Thymus (tissue), 11 donors: Measurements from ENCODE around the gene GXYLT1. TPM values are rescaled to one million over a fixed set of nuclear protein-coding genes. Genes with fewer than 3 reads are reported as not detected.
A peak's percentile ranks its signal among the peaks of the same experiment; 100 is the strongest.

ENCODE experiments used
- DNase-seq, 9 donors: peaks; one replicate each; pipeline ENCODE4 v3.0.0-alpha.2; 2013; ENCODE audit warnings: low spot score in 9 of 9, low read depth in 6 of 9, missing footprints in 1 of 9
- H3K27ac ChIP-seq, 2 donors: one replicate each; pipeline ENCODE4 v1.5.1; 2013; ENCODE audit warnings: control low read depth in 1 of 2, low read depth in 1 of 2, low read length in 1 of 2, mild to moderate bottlenecking in 1 of 2, moderate library complexity in 1 of 2
- H3K27me3 ChIP-seq, 2 donors: one replicate each; pipeline ENCODE4 v1.5.1; 2013; ENCODE audit warnings: low read length in 1 of 2; ENCODE audit not compliant: control insufficient read depth in 2 of 2, insufficient read depth in 1 of 2
- H3K36me3 ChIP-seq, 2 donors: one replicate each; pipeline ENCODE4 v1.5.1; 2013; ENCODE audit warnings: low read length in 1 of 2, mild to moderate bottlenecking in 1 of 2, moderate library complexity in 1 of 2; ENCODE audit not compliant: control insufficient read depth in 2 of 2, insufficient read depth in 2 of 2
- H3K4me1 ChIP-seq, 2 donors: one replicate each; pipeline ENCODE4 v1.5.1; 2013; ENCODE audit warnings: low read length in 2 of 2; ENCODE audit not compliant: control insufficient read depth in 2 of 2, insufficient read depth in 2 of 2
- H3K4me3 ChIP-seq, 2 donors: one replicate each; pipeline ENCODE4 v1.5.1; 2013; ENCODE audit warnings: low read length in 2 of 2, control low read depth in 1 of 2, mild to moderate bottlenecking in 1 of 2
- H3K9me3 ChIP-seq, 2 donors: one replicate each; pipeline ENCODE4 v1.5.1; 2013; ENCODE audit warnings: low read length in 1 of 2, mild to moderate bottlenecking in 1 of 2; ENCODE audit not compliant: control insufficient read depth in 2 of 2, insufficient read depth in 1 of 2
- WGBS: extraction: QIAGEN DNeasy Blood & Tissue Kit; methylation state at CpG from one replicate; pipeline ENCODE4 v1.1.7; 2013; 5-methylcytosine and 5-hydroxymethylcytosine counted together
- polyA plus RNA-seq: library from polyadenylated mRNA; stranded (reverse); fragments of 200-250 nt; gene quantifications from one replicate; pipeline ENCODE4 v1.2.3, GENCODE V29; 2013
- total RNA-seq: library from RNA; stranded (reverse); fragments of 120-200 nt; gene quantifications from one replicate; pipeline ENCODE4 v1.2.4, GENCODE V29; 2013
- donor health status: healthy.

GXYLT1 gene
- total and polyA plus RNA-seq, 2 donors, result 3.7 to 5.2 TPM

DNA sequence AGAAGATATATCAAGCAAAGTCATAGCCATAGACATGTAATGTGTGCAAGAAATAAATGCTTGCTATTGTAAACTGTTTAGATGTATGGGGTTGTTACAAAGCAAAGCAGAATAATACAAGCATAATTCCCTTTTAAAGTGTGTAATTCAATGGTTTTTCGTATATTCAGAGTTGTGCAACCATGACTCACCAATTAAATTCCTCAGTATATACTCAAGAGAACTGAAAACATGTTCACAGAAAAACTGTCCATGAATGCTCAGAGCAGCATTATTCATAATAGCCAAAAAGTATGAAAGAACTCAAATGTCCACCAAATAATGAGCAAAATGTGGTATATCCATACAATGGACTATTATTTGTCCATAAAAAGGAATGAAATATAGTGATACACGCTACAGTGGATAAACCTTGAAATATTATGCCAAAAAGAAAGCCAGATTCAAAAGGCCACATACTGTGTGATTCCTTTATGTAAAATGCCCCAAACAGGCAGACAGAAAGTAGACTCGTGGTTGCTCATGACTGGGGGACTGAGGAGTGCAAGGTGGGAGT, 9.3 kb downstream of the GXYLT1 start:
- H3K36me3 ChIP-seq, result no peaks in the 10 kb centered on the region
- 96% methylated on average over 3 of the region's 3 CpGs for WGBS
- no peak overlapping the region for H3K4me3 ChIP-seq
- no peak for DNase-seq
- no peak overlapping the region for H3K27ac ChIP-seq
- H3K9me3 ChIP-seq, result no peaks in the 10 kb centered on the region
- H3K4me1 ChIP-seq, result no peaks in the 10 kb centered on the region
- no peaks in the 10 kb centered on the region for H3K27me3 ChIP-seq

DNA sequence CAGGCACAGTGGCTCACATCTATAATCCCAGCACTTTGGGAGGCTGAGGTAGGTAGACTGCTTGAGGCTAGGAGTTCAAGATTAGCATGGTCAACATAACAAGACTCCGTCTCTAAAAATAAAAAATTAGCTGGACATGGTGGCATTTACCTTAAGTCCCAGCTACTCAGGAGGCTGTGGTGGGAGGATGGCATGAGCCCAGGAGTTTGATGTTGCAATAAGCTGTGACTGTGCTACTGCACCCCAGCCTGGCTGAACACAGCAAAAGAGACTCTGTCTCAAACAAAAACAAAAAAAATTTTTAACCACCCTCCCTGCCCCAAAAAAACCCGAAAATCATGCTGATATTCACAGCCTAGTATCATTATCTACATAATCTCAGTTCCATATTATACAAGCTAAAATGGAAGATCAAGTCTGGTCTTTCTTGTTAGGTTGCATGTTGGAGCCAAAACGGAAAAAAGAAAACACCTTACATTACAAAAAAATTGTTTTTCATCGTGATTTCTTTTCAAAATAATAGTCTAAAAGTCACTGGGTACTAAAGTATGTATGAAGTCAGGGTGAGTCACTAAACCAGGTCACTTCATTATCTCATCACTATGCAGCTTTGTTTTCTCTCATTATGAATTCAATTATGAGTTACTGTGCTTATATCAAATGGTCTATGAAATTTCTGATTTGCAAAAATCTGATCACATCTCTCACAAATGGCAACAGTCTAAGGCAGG, 13.8 kb downstream of the GXYLT1 start:
- no peaks in the 10 kb centered on the region for H3K4me1 ChIP-seq
- H3K36me3 ChIP-seq, result no peaks in the 10 kb centered on the region
- no peak for DNase-seq
- 92% methylated on average over 4 of the region's 4 CpGs for WGBS
- H3K27ac ChIP-seq, result no peak overlapping the region
- no peaks in the 10 kb centered on the region for H3K27me3 ChIP-seq
- no peak overlapping the region for H3K4me3 ChIP-seq
- no peaks in the 10 kb centered on the region for H3K9me3 ChIP-seq

GRCh38 chr12:42129595-42130204, 15.0 kb downstream of the GXYLT1 start:
- peak in 1 of 9 donors; percentile 47 for DNase-seq
- no peaks in the 10 kb centered on the region for H3K36me3 ChIP-seq
- no peaks in the 10 kb centered on the region for H3K9me3 ChIP-seq
- no peaks in the 10 kb centered on the region for H3K4me1 ChIP-seq
- no peak overlapping the region for H3K27ac ChIP-seq
- no peaks in the 10 kb centered on the region for H3K27me3 ChIP-seq
- WGBS, result 84% methylated on average over 4 of the region's 4 CpGs
- H3K4me3 ChIP-seq, result no peak overlapping the region

DNA sequence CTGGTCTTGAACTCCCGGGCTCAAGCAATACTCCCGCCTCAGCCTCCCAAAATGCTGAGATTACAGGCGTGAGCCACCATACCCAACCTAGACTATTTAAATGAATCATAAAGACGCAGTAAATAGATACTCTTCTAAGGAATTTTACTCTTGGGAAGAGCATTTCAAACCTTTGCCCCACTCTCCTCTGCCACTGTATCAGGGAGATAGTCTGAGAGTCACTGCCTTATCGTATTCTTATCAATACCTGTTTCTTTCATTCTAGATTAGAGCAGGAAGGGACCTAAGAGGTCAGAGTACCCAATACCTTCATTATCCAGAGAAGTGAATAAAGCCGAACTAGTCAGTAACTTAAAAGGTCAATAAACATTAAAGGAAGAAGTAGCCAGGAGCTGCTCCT, 15.8 kb downstream of the GXYLT1 start:
- Histone ChIP-seq H3K4me3 (no peak overlapping the region), H3K36me3 (no peaks in the 10 kb centered on the region), H3K9me3 (no peaks in the 10 kb centered on the region), H3K4me1 (no peaks in the 10 kb centered on the region), H3K27me3 (no peaks in the 10 kb centered on the region), H3K27ac (no peak overlapping the region)
- 99% methylated on average over 6 of the region's 6 CpGs for WGBS
- no peak for DNase-seq

- H3K36me3 ChIP-seq, result no peaks in the 10 kb centered on the region
- H3K27ac ChIP-seq, result no peak overlapping the region
- no peak overlapping the region for H3K4me3 ChIP-seq
- H3K27me3 ChIP-seq, result no peaks in the 10 kb centered on the region
- WGBS, result 96% methylated on average over 3 of the region's 3 CpGs
- no peaks in the 10 kb centered on the region for H3K9me3 ChIP-seq
- DNase-seq, result no peak
- no peaks in the 10 kb centered on the region for H3K4me1 ChIP-seq
These were observed 16.3 kb downstream of the GXYLT1 start for GRCh38 chr12:42128327-42128726.

GRCh38 chr12:42126963-42127362, 17.7 kb downstream of the GXYLT1 start:
- Histone ChIP-seq H3K27ac (no peak overlapping the region), H3K27me3 (no peaks in the 10 kb centered on the region), H3K9me3 (no peaks in the 10 kb centered on the region), H3K36me3 (no peaks in the 10 kb centered on the region), H3K4me1 (no peaks in the 10 kb centered on the region), H3K4me3 (no peak overlapping the region)
- 95% methylated on average over 1 of the region's 1 CpG for WGBS
- no peak for DNase-seq

DNA sequence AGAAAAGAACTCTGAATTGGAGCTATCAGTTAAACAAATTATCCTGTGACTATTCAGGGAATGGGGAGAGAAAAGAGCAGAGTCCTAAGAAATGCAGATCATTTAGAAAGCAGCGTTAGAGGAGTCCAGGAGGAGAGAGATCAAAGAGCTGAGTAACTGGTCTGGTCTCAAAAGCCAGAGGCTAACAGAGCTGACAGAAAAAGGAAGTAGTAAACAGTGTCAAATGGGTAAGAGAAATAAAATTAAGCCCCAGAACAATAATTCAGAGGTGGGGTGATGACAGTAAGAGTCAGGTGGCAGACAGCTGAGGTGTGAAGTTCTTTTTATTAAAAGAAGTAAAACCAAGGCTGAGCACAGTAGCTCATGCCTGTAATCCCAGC, 19.3 kb downstream of the GXYLT1 start:
- no peak overlapping the region for H3K4me3 ChIP-seq
- no peak overlapping the region for H3K27ac ChIP-seq

GRCh38 chr12:42124764-42125387, 19.8 kb downstream of the GXYLT1 start:
- Histone ChIP-seq H3K4me3 (no peak overlapping the region), H3K36me3 (no peaks in the 10 kb centered on the region), H3K27ac (no peak overlapping the region), H3K27me3 (no peaks in the 10 kb centered on the region), H3K4me1 (no peaks in the 10 kb centered on the region), H3K9me3 (no peaks in the 10 kb centered on the region)
- no peak for DNase-seq
- 64% methylated on average over 5 of the region's 5 CpGs for WGBS

More for the DNA sequence above, 19.3 kb downstream of the GXYLT1 start:
- H3K4me1 ChIP-seq, result no peaks in the 10 kb centered on the region
- 29% methylated on average over 1 of the region's 1 CpG for WGBS
- DNase-seq, result no peak
- no peaks in the 10 kb centered on the region for H3K27me3 ChIP-seq
- no peaks in the 10 kb centered on the region for H3K9me3 ChIP-seq
- no peaks in the 10 kb centered on the region for H3K36me3 ChIP-seq

- Histone ChIP-seq H3K27me3 (no peaks in the 10 kb centered on the region), H3K4me1 (no peaks in the 10 kb centered on the region), H3K27ac (no peak overlapping the region), H3K9me3 (no peaks in the 10 kb centered on the region), H3K4me3 (no peak overlapping the region), H3K36me3 (peaks cover 0 to 5% of the 10 kb centered on the region in 2 donors)
- WGBS, result 92% methylated on average over 2 of the region's 2 CpGs
- no peak for DNase-seq
These were observed 25.5 kb downstream of the GXYLT1 start for GRCh38 chr12:42119085-42119633.
